Heart left ventricle (tissue), 13 donors: ENCODE measurements around the gene STC2.

Experiments
- POLR2A ChIP-seq, 2 donors: fragments of 450-650 bp; IDR thresholded peaks; one replicate each; pipeline ENCODE4 v1.6.1; 2017; ENCODE audit warnings: antibody characterized with exemption in 2 of 2, mild to moderate bottlenecking in 2 of 2, moderate library complexity in 2 of 2
- TF ChIP-seq, protein P1 (sequence below), 12 donors: fragments of 200-600 bp; sonication (generic) in 4 of 12; IDR thresholded peaks; one replicate each; pipeline versions ENCODE4 v1.5.0 to v1.8.0; 2018 to 2022; ENCODE audit warnings: antibody characterized with exemption in 12 of 12, mild to moderate bottlenecking in 5 of 12
- donor health status: ischemic (EF 13 %, LVEDD 7.1; RV severe dilation, severe dysfunction).
- donor health status: DM: no; HTN: yes; CAD: no.
- donor health status: DM: no; HTN: no; CAD: no.
- donor health status: ischemic (EF 25% LVEDD 6.9; RV normal size, moderate dysfunction).
- donor health status: ischemic (EF 25% LVEDD 5.7; RV mildly dilated, moderate dysfunction).
- donor health status: ischemic (EF 35%, LVEDD 5.7; RV mildly dilated, moderate dysfunction).
- donor health status: nonischemic (EF 11% LVEDD 7.7; RV severe dilation, severe dysfunction).
- donor health status: DM: yes; HTN: yes; CAD: no.
- donor health status: PGD.
- donor health status: ischemic (EF 29% LVEDD 5.4; RV normal size, mild dysfunction).
- donor health status: nonischemic (EF 23%, LVEDD 6.1; RV moderate dilation, normal function).

- TF ChIP-seq, protein P1, sequence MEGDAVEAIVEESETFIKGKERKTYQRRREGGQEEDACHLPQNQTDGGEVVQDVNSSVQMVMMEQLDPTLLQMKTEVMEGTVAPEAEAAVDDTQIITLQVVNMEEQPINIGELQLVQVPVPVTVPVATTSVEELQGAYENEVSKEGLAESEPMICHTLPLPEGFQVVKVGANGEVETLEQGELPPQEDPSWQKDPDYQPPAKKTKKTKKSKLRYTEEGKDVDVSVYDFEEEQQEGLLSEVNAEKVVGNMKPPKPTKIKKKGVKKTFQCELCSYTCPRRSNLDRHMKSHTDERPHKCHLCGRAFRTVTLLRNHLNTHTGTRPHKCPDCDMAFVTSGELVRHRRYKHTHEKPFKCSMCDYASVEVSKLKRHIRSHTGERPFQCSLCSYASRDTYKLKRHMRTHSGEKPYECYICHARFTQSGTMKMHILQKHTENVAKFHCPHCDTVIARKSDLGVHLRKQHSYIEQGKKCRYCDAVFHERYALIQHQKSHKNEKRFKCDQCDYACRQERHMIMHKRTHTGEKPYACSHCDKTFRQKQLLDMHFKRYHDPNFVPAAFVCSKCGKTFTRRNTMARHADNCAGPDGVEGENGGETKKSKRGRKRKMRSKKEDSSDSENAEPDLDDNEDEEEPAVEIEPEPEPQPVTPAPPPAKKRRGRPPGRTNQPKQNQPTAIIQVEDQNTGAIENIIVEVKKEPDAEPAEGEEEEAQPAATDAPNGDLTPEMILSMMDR (IDR thresholded peaks at IDR 0.05) = no peak
- TF ChIP-seq POLR2A (IDR thresholded peaks at IDR 0.05) = no peak
These were observed 39.6 kb downstream of the STC2 start for GRCh38 chr5:173288632-173289031.
